Testis (tissue), 2 donors: ENCODE results near the gene COL4A2.

ENCODE experiments used
- CTCF ChIP-seq, 3 experiments: fragments of 450-650 bp in 2 of 3; fragments of 200-600 bp in 1 of 3; sonication (generic) in 1 of 3; IDR thresholded peaks; one replicate each; pipeline ENCODE4 v1.5.1; 2016 to 2019; ENCODE audit warnings: antibody characterized with exemption in 3 of 3, mild to moderate bottlenecking in 2 of 3, moderate library complexity in 1 of 3
- POLR2A ChIP-seq: fragments of 450-650 bp; IDR thresholded peaks from one replicate; pipeline ENCODE4 v1.6.1; 2017; ENCODE audit warnings: antibody characterized with exemption, mild to moderate bottlenecking, moderate library complexity

DNA sequence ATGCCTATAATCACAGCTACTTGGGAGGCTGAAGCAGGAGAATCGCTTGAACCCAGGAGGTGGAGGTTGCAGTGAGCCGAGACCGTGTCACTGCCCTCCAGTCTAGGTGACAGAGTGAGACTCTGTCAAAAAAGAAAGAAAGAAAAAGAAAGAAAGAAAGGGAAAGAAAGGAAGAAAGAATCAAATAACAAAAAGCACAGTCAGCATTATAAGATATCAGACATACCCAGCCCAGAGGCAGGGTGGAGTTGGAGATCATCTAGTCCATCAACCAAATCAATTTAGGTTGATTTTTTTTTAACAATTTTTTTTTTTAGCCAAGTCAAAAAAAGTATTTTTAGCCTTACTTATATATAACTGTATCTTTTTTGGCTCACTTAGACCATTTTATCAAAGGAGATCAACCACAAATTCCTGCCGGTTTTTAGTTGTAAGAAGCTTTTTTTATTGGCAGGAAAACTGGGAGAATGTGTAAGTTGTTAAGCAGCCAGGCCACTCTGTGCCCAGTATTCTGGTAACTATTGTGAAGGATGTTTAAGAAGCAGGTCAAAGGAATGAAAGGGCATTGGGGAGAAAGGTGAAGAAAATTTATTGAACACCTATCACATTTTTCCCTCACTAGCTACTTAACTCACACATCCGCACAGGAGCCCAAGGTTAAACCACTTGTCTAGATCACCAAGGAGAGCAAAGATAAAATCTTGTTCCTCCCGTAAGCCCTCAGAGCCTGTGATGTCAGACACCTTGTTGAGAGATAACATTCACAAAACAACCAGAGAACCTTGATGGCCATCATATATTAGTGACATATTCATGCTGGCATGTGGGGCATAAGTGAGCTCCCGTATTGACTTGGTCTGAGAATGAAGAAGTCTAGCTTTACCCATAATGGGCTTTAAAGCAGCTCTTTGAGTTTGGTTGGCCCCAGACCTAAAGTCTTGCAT is 91.8 kb downstream of the COL4A2 start:
- TF ChIP-seq CTCF (IDR thresholded peaks at IDR 0.05) (no peak), POLR2A (no peak)
